RWPE2 (cell line): Measurements from ENCODE around the gene DDX25.
A peak's percentile ranks its signal among the peaks of the same experiment; 100 is the strongest.

Source experiments
- ATAC-seq: fragments of 200-7000 bp; cut with Tn5 transposase; 3 replicates; pipeline ENCODE4 v1.9.1; 2021; ENCODE audit warnings: low read depth
- DNase-seq: peaks from one replicate; pipeline ENCODE4 v3.0.0-alpha.2; 2020; ENCODE audit warnings: low spot score
- H3K27ac ChIP-seq: fragments of 450-650 bp; 2 replicates; pipeline ENCODE4 v1.5.1; 2017; ENCODE audit warnings: mild to moderate bottlenecking; ENCODE audit not compliant: poor library complexity, severe bottlenecking
- H3K27me3 ChIP-seq: fragments of 250-450 bp; sonication (Bioruptor Pico); 2 replicates; pipeline ENCODE4 v1.5.1; 2021; ENCODE audit warnings: mild to moderate bottlenecking, moderate library complexity; ENCODE audit not compliant: insufficient read depth, poor library complexity, severe bottlenecking
- H3K36me3 ChIP-seq: fragments of 250-450 bp; sonication (Bioruptor Pico); 2 replicates; pipeline ENCODE4 v1.5.1; 2020; ENCODE audit warnings: low read depth, mild to moderate bottlenecking, moderate library complexity
- H3K4me1 ChIP-seq: fragments of 250-450 bp; sonication (Bioruptor Pico); 2 replicates; pipeline ENCODE4 v1.5.1; 2021; ENCODE audit warnings: mild to moderate bottlenecking, moderate library complexity; ENCODE audit not compliant: insufficient read depth, poor library complexity, severe bottlenecking
- H3K4me3 ChIP-seq: fragments of 250-450 bp; sonication (Bioruptor Pico); 2 replicates; pipeline ENCODE4 v1.5.1; 2021; ENCODE audit warnings: mild to moderate bottlenecking, moderate library complexity; ENCODE audit not compliant: severe bottlenecking
- H3K9me3 ChIP-seq: fragments of 250-450 bp; sonication (Bioruptor Pico); 2 replicates; pipeline ENCODE4 v1.5.1; 2021; ENCODE audit warnings: mild to moderate bottlenecking, moderate library complexity; ENCODE audit not compliant: severe bottlenecking
- CTCF ChIP-seq: fragments of 450-650 bp; IDR thresholded peaks from one replicate; pipeline ENCODE4 v1.5.1; 2017; ENCODE audit warnings: mild to moderate bottlenecking, moderate library complexity; ENCODE audit not compliant: poor library complexity, severe bottlenecking

The DDX25 gene

DNA sequence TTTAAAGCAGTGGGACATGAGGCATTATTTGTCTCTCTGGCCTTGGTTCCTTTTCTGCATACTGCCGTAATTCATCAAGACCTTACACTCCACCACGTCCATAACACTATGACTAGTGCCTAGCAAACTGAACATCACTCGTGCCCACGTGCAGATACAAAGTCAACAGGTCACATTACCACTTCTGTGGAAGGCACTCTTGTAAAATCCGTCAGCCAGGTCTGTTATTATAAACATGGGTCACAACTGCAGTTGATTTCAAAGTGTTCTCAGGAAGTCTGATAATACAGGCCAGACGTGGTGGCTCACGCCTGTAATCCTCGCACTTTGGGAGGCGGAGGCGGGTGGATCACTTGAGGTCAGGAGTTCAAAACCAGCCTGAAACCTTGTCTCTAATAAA is 55.6 kb downstream of the DDX25 start:
- Histone ChIP-seq H3K4me3 (no peak overlapping the region), H3K36me3 (no peaks in the 10 kb centered on the region), H3K27ac (no peak overlapping the region), H3K4me1 (no peaks in the 10 kb centered on the region), H3K27me3 (no peaks in the 10 kb centered on the region), H3K9me3 (peaks cover 1% of the 10 kb centered on the region)
- no peak for DNase-seq
- TF ChIP-seq CTCF = no peak
- no peak for ATAC-seq

DNA sequence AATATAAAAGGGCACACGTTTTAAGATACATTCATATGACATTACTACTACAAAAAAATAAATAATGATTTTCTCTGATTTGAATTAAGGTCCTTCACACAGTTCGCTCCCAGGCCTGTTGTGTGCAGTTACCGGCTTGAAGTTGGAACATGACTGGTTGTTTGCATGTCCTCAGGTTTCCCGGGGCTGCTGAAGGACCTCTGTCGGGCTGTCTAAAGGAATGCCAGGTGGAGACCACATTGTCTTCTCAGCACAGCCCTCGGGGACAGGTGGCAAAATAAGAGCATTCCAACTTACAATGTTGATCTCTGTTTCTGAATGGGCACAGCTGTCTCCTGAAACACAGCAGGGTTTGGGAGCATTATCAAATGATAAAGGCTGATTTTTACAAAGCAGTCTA is 56.5 kb downstream of the DDX25 start:
- no peak for TF ChIP-seq CTCF
- ATAC-seq (no peak), DNase-seq (no peak)
- Histone ChIP-seq H3K27ac (no peak overlapping the region), H3K9me3 (peaks cover 1% of the 10 kb centered on the region), H3K4me1 (no peaks in the 10 kb centered on the region), H3K27me3 (no peaks in the 10 kb centered on the region), H3K36me3 (no peaks in the 10 kb centered on the region), H3K4me3 (no peak overlapping the region)

DNA sequence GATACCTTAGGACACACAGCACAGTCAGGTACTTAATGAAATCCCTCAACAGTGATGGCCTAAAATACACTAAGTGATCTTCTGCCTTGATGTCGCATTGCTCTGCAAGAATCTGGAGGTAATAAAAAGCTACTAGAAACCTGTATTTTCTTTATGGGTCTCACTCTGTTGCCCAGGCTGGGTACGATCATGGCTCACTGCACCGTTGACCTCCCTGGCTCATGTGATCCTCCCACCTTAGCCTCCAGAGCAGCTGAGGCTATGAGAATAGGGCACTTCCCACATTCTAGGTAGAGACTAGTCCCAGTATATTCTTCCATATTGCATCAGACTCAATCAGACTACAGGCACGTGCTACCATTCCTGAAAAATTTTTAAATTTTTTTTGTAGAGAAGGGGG is 63.2 kb downstream of the DDX25 start:
- DNase-seq (no peak), ATAC-seq (no peak)
- Histone ChIP-seq H3K36me3 (no peaks in the 10 kb centered on the region), H3K9me3 (peaks cover under 1% of the 10 kb centered on the region), H3K4me3 (no peak overlapping the region), H3K27me3 (no peaks in the 10 kb centered on the region), H3K4me1 (peaks cover 6% of the 10 kb centered on the region), H3K27ac (no peak overlapping the region)
- TF ChIP-seq CTCF = no peak

DNA sequence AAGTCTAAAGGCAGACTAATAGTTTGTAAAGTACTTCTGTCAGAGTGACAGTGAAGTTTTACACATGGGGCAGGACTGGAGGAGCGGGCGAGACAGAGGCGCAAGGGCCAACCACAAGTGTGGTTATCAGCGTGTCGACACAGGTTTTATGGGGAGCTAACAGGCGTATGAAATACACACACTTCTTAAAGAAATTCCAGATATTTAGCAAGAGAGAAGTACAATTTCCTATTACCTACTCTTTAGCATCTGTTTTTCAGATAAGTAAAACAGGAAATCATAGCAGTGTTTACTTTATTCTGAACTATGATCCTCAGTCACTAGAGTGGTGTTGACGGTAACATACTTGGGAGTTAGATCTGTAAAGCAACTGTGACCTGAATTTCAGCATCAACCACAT is 64.0 kb downstream of the DDX25 start:
- H3K27me3 ChIP-seq = no peaks in the 10 kb centered on the region
- TF ChIP-seq CTCF = no peak
- DNase-seq (no peak), ATAC-seq (peak; percentile 97)
- H3K27ac ChIP-seq = peak overlapping the region; percentile 39
- no peaks in the 10 kb centered on the region for H3K9me3 ChIP-seq
- H3K4me3 ChIP-seq = no peak overlapping the region
- peaks cover 6% of the 10 kb centered on the region for H3K4me1 ChIP-seq
- no peaks in the 10 kb centered on the region for H3K36me3 ChIP-seq

- no peak for ATAC-seq
- Histone ChIP-seq H3K36me3 (no peaks in the 10 kb centered on the region), H3K4me3 (no peak overlapping the region), H3K27ac (no peak overlapping the region), H3K4me1 (peaks cover 16% of the 10 kb centered on the region), H3K9me3 (no peaks in the 10 kb centered on the region), H3K27me3 (no peaks in the 10 kb centered on the region)
- no peak for TF ChIP-seq CTCF
- DNase-seq = no peak
Measured at GRCh38 chr11:125971618-125972017, 67.3 kb downstream of the DDX25 start.
